Common myeloid progenitor, CD34-positive (primary cell): ENCODE data around the gene ADGRG7.
A peak's percentile ranks its signal among the peaks of the same experiment; 100 is the strongest.
"Not testable (repeated sequence)": the region's sequence is repeated elsewhere in the genome, so short reads cannot be mapped to it uniquely, and the experiment has no call there.

Experiments
- CTCF ChIA-PET: fragments of 350-600 bp; sonication (Branson Sonifier 250); formaldehyde crosslinking; loops from one replicate; lab custom pipeline; 2021; ENCODE audit warnings: antibody characterized with exemption; lab: Charles Lee
- POLR2A ChIA-PET: fragments of 350-600 bp; sonication (Branson Sonifier 250); formaldehyde crosslinking; loops from one replicate; lab custom pipeline; 2021; ENCODE audit warnings: antibody characterized with exemption; lab: Charles Lee
- DNase-seq, 3 donors: peaks; one replicate each; pipeline versions ENCODE4 v3.0.0 to v3.0.0-alpha.2; 2013
- H3K27ac ChIP-seq, 2 experiments: 1 replicate in 1 of 2; 2 replicates in 1 of 2; pipeline ENCODE4 v1.7.0; 2013; ENCODE audit warnings: inconsistent platforms in 2 of 2, low read length in 2 of 2, mild to moderate bottlenecking in 2 of 2, low read depth in 1 of 2, moderate library complexity in 1 of 2; ENCODE audit not compliant: severe bottlenecking in 2 of 2, insufficient read depth in 1 of 2, poor library complexity in 1 of 2
- H3K27me3 ChIP-seq, 5 experiments: replicated peaks in 2 of 5; 1 replicate in 3 of 5; 2 replicates in 2 of 5; pipeline versions ENCODE4 v1.6.1 to v1.7.0; 2013; ENCODE audit warnings: low read length in 4 of 5, mild to moderate bottlenecking in 2 of 5, moderate library complexity in 2 of 5, inconsistent platforms in 1 of 5; ENCODE audit not compliant: insufficient read depth in 5 of 5, control insufficient read depth in 4 of 5
- H3K36me3 ChIP-seq, 4 experiments: 1 replicate in 2 of 4; 2 replicates in 2 of 4; pipeline versions ENCODE4 v1.6.1 to v1.7.0; 2013; ENCODE audit warnings: low read length in 3 of 4, control low read depth in 1 of 4, mild to moderate bottlenecking in 1 of 4; ENCODE audit not compliant: control insufficient read depth in 4 of 4, insufficient read depth in 4 of 4
- H3K4me1 ChIP-seq, 4 experiments: 1 replicate in 3 of 4; 2 replicates in 1 of 4; pipeline versions ENCODE4 v1.6.1 to v1.7.1; 2013; ENCODE audit warnings: low read length in 3 of 4, mild to moderate bottlenecking in 3 of 4, control low read depth in 1 of 4, inconsistent platforms in 1 of 4, moderate library complexity in 1 of 4; ENCODE audit not compliant: control insufficient read depth in 4 of 4, insufficient read depth in 4 of 4; ENCODE audit errors: control extremely low read depth in 1 of 4
- H3K4me3 ChIP-seq, 7 experiments: 1 replicate in 4 of 7; 2 replicates in 3 of 7; pipeline versions ENCODE4 v1.5.1 to v1.7.0; 2013; ENCODE audit warnings: mild to moderate bottlenecking in 7 of 7, low read length in 6 of 7, moderate library complexity in 6 of 7, inconsistent platforms in 2 of 7, low read depth in 2 of 7, control low read depth in 1 of 7; ENCODE audit not compliant: insufficient read depth in 4 of 7, control insufficient read depth in 1 of 7; ENCODE audit errors: extremely low read depth in 1 of 7
- H3K9me3 ChIP-seq, 5 experiments: 1 replicate in 4 of 5; 2 replicates in 1 of 5; pipeline versions ENCODE4 v1.6.1 to v1.7.1; 2013; ENCODE audit warnings: low read length in 4 of 5, mild to moderate bottlenecking in 2 of 5, inconsistent platforms in 1 of 5, low read depth in 1 of 5, moderate library complexity in 1 of 5; ENCODE audit not compliant: control insufficient read depth in 4 of 5, insufficient read depth in 2 of 5; ENCODE audit errors: control extremely low read depth in 1 of 5
- WGBS: methylation state at CpG from one replicate; pipeline ENCODE4 v1.1.5; 2013; ENCODE audit not compliant: insufficient coverage; 5-methylcytosine and 5-hydroxymethylcytosine counted together

Gene ADGRG7

GRCh38 chr3:100582157-100582556 lies 27.2 kb upstream of the ADGRG7 start:
- H3K4me1 ChIP-seq, H3K4me3 ChIP-seq, POLR2A ChIA-PET, CTCF ChIA-PET, H3K27ac ChIP-seq, H3K36me3 ChIP-seq, DNase-seq, H3K27me3 ChIP-seq, H3K9me3 ChIP-seq: not testable (repeated sequence)
- WGBS = 98% methylated on average over 6 of the region's 10 CpGs

GRCh38 chr3:100584101-100584660 lies 25.2 kb upstream of the ADGRG7 start:
- Histone ChIP-seq H3K27ac (no peak overlapping the region), H3K4me3 (no peak overlapping the region), H3K36me3 (no peaks in the 10 kb centered on the region), H3K4me1 (no peaks in the 10 kb centered on the region), H3K27me3 (no peaks in the 10 kb centered on the region), H3K9me3 (no peaks in the 10 kb centered on the region)
- no peak for DNase-seq
- ChIA-PET CTCF (no interaction called here), POLR2A (no interaction called here)
- 100% methylated on average over 3 of the region's 3 CpGs for WGBS

GRCh38 chr3:100586832-100587231 lies 22.6 kb upstream of the ADGRG7 start:
- no peaks in the 10 kb centered on the region for H3K36me3 ChIP-seq
- no peak overlapping the region for H3K27ac ChIP-seq
- CTCF ChIA-PET = interaction anchor here (0.7 to 2.1 kb wide), 3 partner anchors 16 to 124 kb away, joined by 3 to 10 read pairs (median 8); no protein-coding TSS in a partner anchor
- POLR2A ChIA-PET = no interaction called here
- H3K9me3 ChIP-seq = no peaks in the 10 kb centered on the region
- 91% methylated on average over 1 of the region's 3 CpGs for WGBS
- DNase-seq = no peak
- H3K4me3 ChIP-seq = no peak overlapping the region
- no peaks in the 10 kb centered on the region for H3K27me3 ChIP-seq
- peaks cover 0 to 3% (median 1%) of the 10 kb centered on the region in 4 experiments for H3K4me1 ChIP-seq

GRCh38 chr3:100588251-100588650 lies 21.1 kb upstream of the ADGRG7 start:
- DNase-seq = no peak
- no peak overlapping the region for H3K4me3 ChIP-seq
- no peaks in the 10 kb centered on the region for H3K36me3 ChIP-seq
- ChIA-PET POLR2A (no interaction called here), CTCF (interaction anchor here (1.3 to 6.5 kb wide), 4 partner anchors 15 to 187 kb away, joined by 3 to 73 read pairs (median 5); partner anchors contain the start of genes LNP1 and TOMM70)
- H3K4me1 ChIP-seq = peaks cover 0 to 3% (median 1%) of the 10 kb centered on the region in 4 experiments
- no peak overlapping the region for H3K27ac ChIP-seq
- WGBS = no CpG with 5 or more reads among the region's 1 CpG
- H3K9me3 ChIP-seq = no peaks in the 10 kb centered on the region
- no peaks in the 10 kb centered on the region for H3K27me3 ChIP-seq

- Histone ChIP-seq H3K4me1 (peaks cover 0 to 3% (median 1%) of the 10 kb centered on the region in 4 experiments), H3K27me3 (no peaks in the 10 kb centered on the region), H3K27ac (no peak overlapping the region), H3K4me3 (peak overlapping the region in 2 of 7 experiments; percentile 33 to 51), H3K36me3 (no peaks in the 10 kb centered on the region), H3K9me3 (no peaks in the 10 kb centered on the region)
- 97% methylated on average over 3 of the region's 10 CpGs for WGBS
- CTCF ChIA-PET = interaction anchor here (1.0 to 6.5 kb wide), 13 partner anchors 10 to 276 kb away, joined by 3 to 73 read pairs (median 6); no protein-coding TSS in a partner anchor
- POLR2A ChIA-PET = no interaction called here
- peak; percentile 71 to 88 (median 81) for DNase-seq
These were observed 19.1 kb upstream of the ADGRG7 start for GRCh38 chr3:100590114-100590839.

GRCh38 chr3:100590840-100591147 lies 18.6 kb upstream of the ADGRG7 start:
- H3K27me3 ChIP-seq = no peaks in the 10 kb centered on the region
- H3K36me3 ChIP-seq = no peaks in the 10 kb centered on the region
- no CpG with 5 or more reads among the region's 1 CpG for WGBS
- H3K9me3 ChIP-seq = no peaks in the 10 kb centered on the region
- ChIA-PET POLR2A (no interaction called here), CTCF (interaction anchor here (0.8 to 6.5 kb wide), 17 partner anchors 9 to 276 kb away, joined by 3 to 73 read pairs (median 4); no protein-coding TSS in a partner anchor)
- H3K27ac ChIP-seq = no peak overlapping the region
- DNase-seq = no peak
- no peak overlapping the region for H3K4me3 ChIP-seq
- H3K4me1 ChIP-seq = peaks cover 0 to 3% (median 1%) of the 10 kb centered on the region in 4 experiments

- Histone ChIP-seq H3K4me3 (no peak overlapping the region), H3K36me3 (no peaks in the 10 kb centered on the region), H3K4me1 (peaks cover 0 to 3% (median 1%) of the 10 kb centered on the region in 4 experiments), H3K27me3 (no peaks in the 10 kb centered on the region), H3K9me3 (no peaks in the 10 kb centered on the region), H3K27ac (no peak overlapping the region)
- WGBS = no CpG with 5 or more reads among the region's 3 CpGs
- no peak for DNase-seq
- CTCF ChIA-PET = interaction anchor here (0.8 to 6.5 kb wide), 19 partner anchors 9 to 760 kb away, joined by 3 to 73 read pairs (median 3); no protein-coding TSS in a partner anchor
- POLR2A ChIA-PET = no interaction called here
These were observed 18.0 kb upstream of the ADGRG7 start for GRCh38 chr3:100591411-100591810.
